ENCODE data around the gene PPFIA4.

Gene PPFIA4

DNA sequence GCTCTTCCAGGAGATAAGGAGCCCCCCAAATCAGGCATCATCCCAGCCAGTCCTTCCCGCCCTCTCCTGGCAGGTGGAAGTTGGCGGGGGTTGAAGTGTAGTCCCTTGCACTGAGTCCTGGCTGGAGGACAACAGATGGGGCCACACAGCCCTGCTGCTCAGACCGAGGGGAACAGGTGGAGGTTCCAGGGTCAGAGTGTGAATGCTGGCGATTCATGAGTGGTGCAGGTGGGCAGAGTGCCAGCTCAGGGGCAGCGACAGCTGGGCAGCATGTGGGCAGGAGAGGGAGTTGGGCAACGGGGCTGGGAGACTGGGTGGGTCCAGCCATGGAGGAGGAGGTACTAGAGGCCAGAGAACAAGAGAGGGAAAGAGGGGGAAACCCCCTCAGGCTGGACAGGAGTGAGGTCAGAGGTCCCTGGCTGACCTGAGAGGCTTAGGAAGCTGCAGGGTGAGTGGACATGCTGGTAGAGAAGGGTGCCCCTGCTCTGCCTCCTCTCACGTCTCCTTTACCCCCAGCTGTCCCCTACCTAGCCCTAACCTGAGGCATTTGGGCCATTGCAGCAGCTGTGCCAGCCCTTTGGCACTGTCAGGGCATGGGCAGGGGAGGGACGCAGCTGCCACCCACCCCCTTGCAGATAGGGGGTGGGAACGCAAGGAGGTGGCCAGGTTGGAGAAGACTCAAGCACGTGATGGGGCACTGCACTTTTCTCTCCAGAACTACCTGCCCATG is 90.0 kb downstream of the PPFIA4 start:
- no peak for DNase-seq (ENCODE audit: low spot score)
- Histone ChIP-seq H3K4me3 (no peak overlapping the region), H3K27ac (no peak overlapping the region)
- TF ChIP-seq, protein P1, sequence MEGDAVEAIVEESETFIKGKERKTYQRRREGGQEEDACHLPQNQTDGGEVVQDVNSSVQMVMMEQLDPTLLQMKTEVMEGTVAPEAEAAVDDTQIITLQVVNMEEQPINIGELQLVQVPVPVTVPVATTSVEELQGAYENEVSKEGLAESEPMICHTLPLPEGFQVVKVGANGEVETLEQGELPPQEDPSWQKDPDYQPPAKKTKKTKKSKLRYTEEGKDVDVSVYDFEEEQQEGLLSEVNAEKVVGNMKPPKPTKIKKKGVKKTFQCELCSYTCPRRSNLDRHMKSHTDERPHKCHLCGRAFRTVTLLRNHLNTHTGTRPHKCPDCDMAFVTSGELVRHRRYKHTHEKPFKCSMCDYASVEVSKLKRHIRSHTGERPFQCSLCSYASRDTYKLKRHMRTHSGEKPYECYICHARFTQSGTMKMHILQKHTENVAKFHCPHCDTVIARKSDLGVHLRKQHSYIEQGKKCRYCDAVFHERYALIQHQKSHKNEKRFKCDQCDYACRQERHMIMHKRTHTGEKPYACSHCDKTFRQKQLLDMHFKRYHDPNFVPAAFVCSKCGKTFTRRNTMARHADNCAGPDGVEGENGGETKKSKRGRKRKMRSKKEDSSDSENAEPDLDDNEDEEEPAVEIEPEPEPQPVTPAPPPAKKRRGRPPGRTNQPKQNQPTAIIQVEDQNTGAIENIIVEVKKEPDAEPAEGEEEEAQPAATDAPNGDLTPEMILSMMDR (IDR thresholded peaks at IDR 0.05), result no peak

DNA sequence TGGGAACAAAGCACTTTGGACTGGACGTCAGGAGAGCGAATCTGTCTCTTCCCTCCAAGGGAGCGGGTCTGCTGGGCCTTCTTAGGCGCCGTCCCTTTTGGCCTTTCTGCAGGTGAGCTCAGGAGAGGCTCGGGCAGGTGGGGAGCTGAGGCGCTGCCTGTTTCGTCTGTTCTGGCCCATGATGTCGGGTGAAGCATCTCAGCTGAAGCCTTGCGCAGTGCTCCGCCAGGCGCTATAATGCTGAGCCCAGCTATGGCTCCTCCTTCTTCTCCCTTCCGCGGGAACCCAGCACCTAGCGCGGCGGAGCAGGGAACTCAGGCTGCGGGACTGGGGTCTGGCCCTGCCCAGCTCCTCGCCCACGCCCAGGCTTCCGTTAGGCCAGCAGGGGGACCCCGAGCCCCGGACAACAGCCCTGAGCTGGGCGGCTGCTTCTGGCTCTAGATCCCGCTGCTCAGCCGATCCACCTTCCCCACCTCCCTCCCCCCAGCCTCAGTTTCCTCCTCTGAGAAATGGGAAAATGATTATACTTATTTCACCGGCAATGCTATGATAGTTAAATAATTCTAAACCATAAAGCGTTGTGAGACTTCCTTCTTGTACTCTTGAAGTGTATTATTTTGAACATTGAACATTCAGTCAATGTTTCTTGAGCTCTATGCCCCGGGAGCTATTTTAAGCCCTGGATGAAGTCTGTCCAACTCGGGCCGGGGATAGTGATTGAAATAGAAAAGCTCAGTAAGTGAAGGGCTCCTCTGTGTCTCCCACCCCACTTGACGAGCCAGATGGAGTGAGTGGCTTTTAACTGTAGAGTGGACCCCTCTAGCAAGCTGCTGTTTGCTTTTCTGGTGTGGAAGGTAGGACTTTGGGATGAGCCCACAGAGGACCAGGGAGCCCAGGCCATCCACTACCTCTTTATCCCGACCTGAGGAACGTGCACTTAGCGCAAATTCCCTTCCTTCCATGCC is 91.6 kb downstream of the PPFIA4 start:
- no peak overlapping the region for H3K27ac ChIP-seq
- TF ChIP-seq, protein P1 (IDR thresholded peaks at IDR 0.05), result peak; percentile 77
- no peak overlapping the region for H3K4me3 ChIP-seq
- DNase-seq (ENCODE audit: low spot score), result no peak

DNA sequence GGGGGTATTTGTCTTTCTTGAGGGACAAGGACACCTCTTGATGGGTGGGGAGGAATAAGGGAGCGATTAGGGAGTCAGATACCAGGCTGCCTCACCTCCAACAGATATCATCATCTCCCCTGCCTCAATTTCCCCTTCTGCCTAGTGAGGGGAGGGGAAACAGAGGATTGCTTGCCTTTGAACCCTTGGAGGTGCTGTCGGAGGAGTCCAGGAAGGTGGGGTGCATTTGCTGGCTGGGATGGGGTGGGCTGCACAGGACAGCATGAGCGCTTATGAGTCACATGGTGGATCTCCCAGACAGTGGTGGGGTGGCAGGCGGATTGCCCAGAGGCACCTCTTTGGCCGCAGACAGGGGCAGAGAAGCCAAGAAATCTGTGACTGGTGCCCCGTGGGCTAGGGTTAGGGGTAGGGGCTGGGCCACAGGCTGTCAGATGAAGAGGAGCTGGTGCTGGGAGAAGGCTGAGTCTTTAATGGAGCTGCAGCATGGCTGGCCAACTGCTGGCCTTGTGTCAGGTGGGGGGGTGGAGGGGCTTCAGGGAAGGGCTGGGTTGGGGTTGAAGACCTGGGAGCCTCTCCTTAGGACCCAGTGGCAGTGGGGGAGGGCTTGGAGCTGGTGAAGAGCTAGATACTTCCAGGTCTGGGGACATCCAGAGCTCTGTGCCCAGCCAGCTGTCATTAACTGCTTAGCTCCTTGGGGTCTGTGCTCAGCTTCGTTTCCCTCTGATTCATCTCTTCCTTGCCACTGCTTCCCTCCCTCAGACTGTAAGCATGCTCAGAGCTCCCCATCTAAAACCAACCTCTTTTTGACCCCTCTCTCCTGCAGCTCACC is 94.2 kb downstream of the PPFIA4 start:
- Histone ChIP-seq H3K4me3 (no peak overlapping the region), H3K27ac (no peak overlapping the region)
- TF ChIP-seq, protein P1 (IDR thresholded peaks at IDR 0.05), result no peak
- DNase-seq (ENCODE audit: low spot score), result peak; percentile 31

DNA sequence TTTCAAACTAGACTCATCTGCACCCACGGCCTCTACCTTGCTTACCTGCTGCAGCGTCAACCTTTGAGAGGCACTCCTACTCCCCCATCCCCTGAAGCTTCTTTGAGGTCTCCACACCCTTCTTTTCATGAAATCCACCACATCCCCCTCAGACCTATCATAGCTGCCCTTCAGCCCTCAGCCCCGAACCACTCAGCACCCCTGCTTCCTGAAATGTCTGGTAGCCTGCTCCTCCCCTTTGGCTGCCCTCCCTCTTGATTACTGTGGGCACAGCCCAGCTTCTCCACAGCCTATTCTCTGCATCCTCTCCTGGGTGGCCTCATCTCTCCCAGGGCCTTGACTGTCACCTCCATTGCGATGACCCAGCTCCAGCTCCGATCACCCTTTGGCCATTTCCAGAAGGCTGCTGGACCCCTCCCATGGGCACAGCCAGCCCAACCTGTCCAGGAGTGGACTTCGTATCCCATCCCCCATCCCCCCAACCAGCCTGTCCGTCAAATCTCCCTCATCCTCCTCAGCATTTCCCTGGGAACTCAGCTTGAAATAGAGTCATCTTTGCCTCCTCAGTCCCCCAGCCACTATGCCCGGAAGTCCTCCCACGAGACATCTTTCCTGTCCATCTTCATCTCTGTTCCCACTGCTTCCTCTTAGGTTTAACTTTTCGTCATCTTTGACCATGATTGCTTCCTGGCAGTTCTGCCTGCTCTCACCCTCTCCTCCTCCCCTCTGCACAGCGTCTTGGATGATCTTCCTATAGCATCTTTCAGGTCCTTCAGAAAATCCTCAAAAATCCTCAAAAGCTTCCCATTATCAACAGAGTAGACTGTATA is 95.1 kb downstream of the PPFIA4 start:
- Histone ChIP-seq H3K4me3 (no peak overlapping the region), H3K27ac (no peak overlapping the region)
- peak; percentile 57 for DNase-seq (ENCODE audit: low spot score)
- TF ChIP-seq, protein P1 (IDR thresholded peaks at IDR 0.05), result no peak

DNA sequence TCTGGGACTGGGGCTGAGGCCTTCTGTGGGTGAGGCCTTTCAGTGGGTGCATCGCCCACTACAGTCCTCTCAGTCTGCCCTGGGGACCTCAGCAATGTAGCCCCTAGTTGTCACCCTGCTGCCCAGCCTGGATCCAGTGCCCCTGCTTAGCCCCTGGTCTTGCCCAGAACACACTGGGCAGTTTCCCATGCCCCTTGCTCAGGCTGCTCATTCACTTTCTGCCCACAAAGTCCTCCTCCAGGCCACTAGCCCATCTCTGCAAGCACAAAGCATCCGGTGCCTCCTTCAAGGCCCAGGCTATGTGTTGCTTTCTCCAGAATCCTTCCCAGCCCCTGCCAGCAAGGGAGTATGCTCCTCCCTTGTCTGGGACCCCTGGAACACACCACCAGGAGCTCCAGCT is 95.9 kb downstream of the PPFIA4 start:
- peak; percentile 35 for DNase-seq (ENCODE audit: low spot score)
- Histone ChIP-seq H3K4me3 (no peak overlapping the region), H3K27ac (no peak overlapping the region)
- TF ChIP-seq, protein P1 (IDR thresholded peaks at IDR 0.05), result no peak

DNA sequence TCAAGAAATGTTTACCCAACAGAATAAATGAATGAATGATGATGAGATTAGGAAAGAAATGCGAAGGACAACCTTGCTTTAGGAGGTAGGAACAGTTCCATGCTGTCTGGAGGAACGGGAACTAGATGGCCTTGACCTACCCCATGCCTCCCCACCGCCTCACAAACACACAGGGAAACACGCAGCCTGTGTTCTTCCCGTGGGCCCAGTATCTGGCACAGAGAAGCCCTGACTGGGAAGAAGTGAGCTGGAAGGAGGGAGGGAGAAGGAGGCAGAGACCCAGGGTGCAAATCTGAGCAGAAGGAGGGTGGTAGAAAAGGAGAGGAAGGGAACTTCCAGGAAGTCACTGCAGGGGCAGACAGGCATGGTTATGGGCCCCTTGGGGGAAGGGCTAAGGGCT is 97.7 kb downstream of the PPFIA4 start:
- TF ChIP-seq, protein P1 (IDR thresholded peaks at IDR 0.05), result no peak
- peak; percentile 21 for DNase-seq (ENCODE audit: low spot score)
- Histone ChIP-seq H3K4me3 (no peak overlapping the region), H3K27ac (no peak overlapping the region)
